Lower leg skin (tissue), 3 donors: ENCODE results near the gene VEGFC.

ENCODE experiments used
- CTCF ChIP-seq, 3 donors: fragments of 450-650 bp; IDR thresholded peaks; one replicate each; pipeline ENCODE4 v1.5.1; 2016; ENCODE audit warnings: antibody characterized with exemption in 3 of 3, mild to moderate bottlenecking in 3 of 3, moderate library complexity in 2 of 3
- POLR2A ChIP-seq, 2 donors: fragments of 450-650 bp; IDR thresholded peaks; one replicate each; pipeline ENCODE4 v1.6.1; 2016 to 2017; ENCODE audit warnings: antibody characterized with exemption in 2 of 2, mild to moderate bottlenecking in 1 of 2, moderate library complexity in 1 of 2

DNA sequence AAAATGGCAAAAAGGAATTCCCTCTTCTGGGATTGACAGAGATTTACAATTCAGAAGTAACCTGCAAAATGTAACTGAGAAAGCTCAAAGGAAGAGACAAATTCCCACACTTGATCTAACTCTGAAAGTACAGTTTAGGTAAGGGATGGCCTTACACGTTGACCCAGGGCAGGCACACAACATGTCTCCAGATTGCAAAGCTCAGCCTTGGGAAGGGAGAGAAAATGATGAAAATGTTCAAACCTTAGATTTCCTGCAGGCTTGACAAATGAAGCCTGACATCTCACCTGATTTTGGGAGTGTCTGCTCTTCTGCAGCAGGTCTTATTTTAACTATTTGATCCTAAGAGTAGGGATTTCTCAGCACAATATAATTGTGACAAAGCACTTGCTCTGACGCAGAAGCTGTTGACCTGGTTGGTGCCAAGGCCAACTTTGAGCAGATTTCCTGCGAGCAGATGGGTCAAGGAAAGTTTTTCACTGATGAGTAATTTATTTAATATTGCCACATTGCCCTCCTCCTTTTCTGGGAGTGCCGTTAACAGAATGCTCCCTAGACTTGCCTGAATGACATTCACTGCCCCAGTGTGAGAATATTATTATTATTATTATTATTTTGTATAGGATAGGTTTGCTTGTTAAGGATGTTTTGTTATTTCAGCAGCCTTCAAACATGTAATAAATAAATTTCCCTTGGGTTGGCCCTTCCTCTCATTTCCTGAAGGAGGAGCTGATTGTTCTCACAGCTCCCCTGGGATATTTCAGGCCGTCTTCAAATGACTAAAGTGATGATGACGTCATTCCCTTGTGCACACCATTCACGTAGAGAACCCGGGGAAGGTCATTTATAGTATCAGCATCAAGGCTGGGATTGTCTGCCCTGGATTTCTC is 157.1 kb downstream of the VEGFC start:
- TF ChIP-seq POLR2A (IDR thresholded peaks at IDR 0.05) (no peak), CTCF (IDR thresholded peaks at IDR 0.05) (no peak)
